CD4-positive, alpha-beta T cell treated with Interferon alpha-2 for 1 hour (primary cell): ENCODE results near the gene VPS36.
"Not testable (repeated sequence)": the region's sequence is repeated elsewhere in the genome, so short reads cannot be mapped to it uniquely, and the experiment has no call there.

Experiments used
- DNase-seq, 2 donors: peaks; one replicate each; pipeline ENCODE4 v3.0.0-alpha.2; 2020 to 2022

The VPS36 gene

GRCh38 chr13:52374389-52374788, 76.0 kb downstream of the VPS36 start:
- DNase-seq = no peak

GRCh38 chr13:52373277-52373676, 77.2 kb downstream of the VPS36 start:
- DNase-seq = not testable (repeated sequence)

DNA sequence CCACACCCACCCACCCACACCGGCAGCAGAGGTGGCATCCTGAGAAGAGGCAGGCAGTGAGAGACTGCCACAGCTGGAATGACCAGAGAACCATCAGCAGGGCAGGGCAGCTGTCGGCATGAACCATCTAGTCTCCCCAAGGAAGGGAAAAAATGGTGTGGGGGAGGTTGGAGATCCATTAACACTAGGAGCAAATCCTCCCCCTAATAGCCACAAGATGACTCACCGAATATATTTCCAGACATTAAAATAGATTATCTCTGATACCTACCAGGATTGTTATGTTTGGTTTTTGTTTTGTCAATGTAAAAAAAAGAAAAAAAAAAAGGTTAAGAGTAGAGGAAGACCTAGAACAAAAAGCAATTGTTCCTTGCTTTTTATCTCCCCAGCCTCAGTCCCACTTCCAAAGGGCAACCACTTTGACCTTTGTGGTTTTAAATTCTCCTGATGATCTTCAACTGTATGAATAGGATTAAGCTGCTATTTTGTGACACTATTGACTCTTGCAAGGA, 78.6 kb downstream of the VPS36 start:
- no peak for DNase-seq

- no peak for DNase-seq
Observed at GRCh38 chr13:52366291-52366690, 84.1 kb downstream of the VPS36 start.
